ENCODE data around the gene P4HB. TPM values are rescaled to one million over a fixed set of nuclear protein-coding genes. Genes with fewer than 3 reads are reported as not detected.

P4HB gene
- total RNA-seq, 1 donor = 1,240 TPM

- Histone ChIP-seq H3K79me2 (ENCODE audit: insufficient read depth, low read length) (peaks cover 36% of the 10 kb centered on the region), H3K36me3 (ENCODE audit: insufficient read depth, low read length) (peaks cover 33% of the 10 kb centered on the region), H3K27me3 (ENCODE audit: insufficient read depth, low read length) (no peaks in the 10 kb centered on the region), H4K20me1 (ENCODE audit: insufficient read depth, low read length) (peaks cover 41% of the 10 kb centered on the region), H3K4me1 (ENCODE audit: insufficient read depth, low read length) (peaks cover 23% of the 10 kb centered on the region), H3K4me3 (ENCODE audit: insufficient read depth, low read length) (peak overlapping the region; percentile 92), H3K4me2 (ENCODE audit: insufficient read depth, low read length) (peak overlapping the region; percentile 88), H3K9me3 (ENCODE audit: low read depth, low read length) (no peaks in the 10 kb centered on the region), H2AFZ (ENCODE audit: low read length) (no peak overlapping the region), H3K27ac (ENCODE audit: low read depth, low read length) (peak overlapping the region; percentile 82)
- DNase-seq (ENCODE audit: insufficient read length, low spot score, missing footprints) = peak; percentile 95
- TF ChIP-seq CTCF (IDR thresholded peaks at IDR 0.05; ENCODE audit: extremely low read depth, low read depth, low read length) = no peak
Measured at GRCh38 chr17:81870131-81870980, 10.0 kb upstream of the P4HB start.

GRCh38 chr17:81869221-81870130 lies 9.1 kb upstream of the P4HB start:
- Histone ChIP-seq H3K79me2 (ENCODE audit: insufficient read depth, low read length) (peaks cover 45% of the 10 kb centered on the region), H3K27me3 (ENCODE audit: insufficient read depth, low read length) (no peaks in the 10 kb centered on the region), H3K9me3 (ENCODE audit: low read depth, low read length) (no peaks in the 10 kb centered on the region), H3K4me2 (ENCODE audit: insufficient read depth, low read length) (peak overlapping the region; percentile 88), H3K36me3 (ENCODE audit: insufficient read depth, low read length) (peaks cover 42% of the 10 kb centered on the region), H3K4me1 (ENCODE audit: insufficient read depth, low read length) (peaks cover 23% of the 10 kb centered on the region), H3K4me3 (ENCODE audit: insufficient read depth, low read length) (peak overlapping the region; percentile 92), H4K20me1 (ENCODE audit: insufficient read depth, low read length) (peaks cover 44% of the 10 kb centered on the region), H2AFZ (ENCODE audit: low read length) (no peak overlapping the region), H3K27ac (ENCODE audit: low read depth, low read length) (peak overlapping the region; percentile 82)
- peak; percentile 95 for DNase-seq (ENCODE audit: insufficient read length, low spot score, missing footprints)
- peak; percentile 59 for TF ChIP-seq CTCF (IDR thresholded peaks at IDR 0.05; ENCODE audit: extremely low read depth, low read depth, low read length)

- peaks cover 23% of the 10 kb centered on the region for H3K4me1 ChIP-seq (ENCODE audit: insufficient read depth, low read length)
- H3K9me3 ChIP-seq (ENCODE audit: low read depth, low read length) = no peaks in the 10 kb centered on the region
- H4K20me1 ChIP-seq (ENCODE audit: insufficient read depth, low read length) = peaks cover 48% of the 10 kb centered on the region
- peak; percentile 95 for DNase-seq (ENCODE audit: insufficient read length, low spot score, missing footprints)
- H3K79me2 ChIP-seq (ENCODE audit: insufficient read depth, low read length) = peaks cover 52% of the 10 kb centered on the region
- peak overlapping the region; percentile 37 for H3K27ac ChIP-seq (ENCODE audit: low read depth, low read length)
- no peaks in the 10 kb centered on the region for H3K27me3 ChIP-seq (ENCODE audit: insufficient read depth, low read length)
- no peak overlapping the region for H2AFZ ChIP-seq (ENCODE audit: low read length)
- H3K36me3 ChIP-seq (ENCODE audit: insufficient read depth, low read length) = peaks cover 49% of the 10 kb centered on the region
- peak overlapping the region; percentile 88 for H3K4me2 ChIP-seq (ENCODE audit: insufficient read depth, low read length)
- H3K4me3 ChIP-seq (ENCODE audit: insufficient read depth, low read length) = peak overlapping the region; percentile 92
- no peak for TF ChIP-seq CTCF (IDR thresholded peaks at IDR 0.05; ENCODE audit: extremely low read depth, low read depth, low read length)
Measured at GRCh38 chr17:81868674-81869220, 8.4 kb upstream of the P4HB start.
